ENCODE results near the gene ZC3H18.

- TF ChIP-seq EZH2 (IDR thresholded peaks at IDR 0.05) (no peak), POLR2AphosphoS5 (IDR thresholded peaks at IDR 0.05; ENCODE audit: borderline replicate concordance, low read depth, low read length) (no peak)
Measured at GRCh38 chr16:88643644-88643932, 73.4 kb downstream of the ZC3H18 start.
